Breast epithelium (tissue), 4 donors: Measurements from ENCODE around the gene CBLC. TPM values are rescaled to one million over a fixed set of nuclear protein-coding genes. Genes with fewer than 3 reads are reported as not detected.
A peak's percentile ranks its signal among the peaks of the same experiment; 100 is the strongest.

Experiments
- DNase-seq, 2 donors: peaks; one replicate each; pipeline ENCODE4 v3.0.0-alpha.2; 2019; ENCODE audit warnings: low spot score in 2 of 2
- H3K27ac ChIP-seq, 2 donors: fragments of 200-600 bp; sonication (generic) in 1 of 2; one replicate each; pipeline ENCODE4 v1.5.1; 2016 to 2019; ENCODE audit warnings: mild to moderate bottlenecking in 1 of 2
- H3K27me3 ChIP-seq, 2 donors: fragments of 200-600 bp; sonication (generic) in 1 of 2; one replicate each; pipeline versions ENCODE4 v1.5.1 to v1.6.0; 2017 to 2019; ENCODE audit warnings: control low read depth in 1 of 2, mild to moderate bottlenecking in 1 of 2
- H3K36me3 ChIP-seq: fragments of 200-600 bp; one replicate; pipeline ENCODE4 v1.5.1; 2019
- H3K4me1 ChIP-seq, 2 donors: fragments of 200-600 bp; sonication (generic); one replicate each; pipeline ENCODE4 v1.5.1; 2016 to 2019; ENCODE audit warnings: control low read depth in 1 of 2
- H3K4me3 ChIP-seq, 3 donors: fragments of 200-600 bp; sonication (generic); 1 replicate in 2 of 3; 2 replicates in 1 of 3; pipeline ENCODE4 v1.5.1; 2016 to 2019; ENCODE audit warnings: mild to moderate bottlenecking in 3 of 3, moderate library complexity in 2 of 3
- H3K9me3 ChIP-seq, 2 donors: fragments of 200-600 bp; sonication (generic) in 1 of 2; one replicate each; pipeline ENCODE4 v1.5.1; 2016 to 2019; ENCODE audit warnings: control low read depth in 1 of 2
- CTCF ChIP-seq, 3 donors: fragments of 450-650 bp; IDR thresholded peaks; one replicate each; pipeline ENCODE4 v1.5.1; 2016 to 2017; ENCODE audit warnings: antibody characterized with exemption in 3 of 3, mild to moderate bottlenecking in 3 of 3, moderate library complexity in 3 of 3
- POLR2A ChIP-seq: fragments of 450-650 bp; IDR thresholded peaks from one replicate; pipeline ENCODE4 v1.6.1; 2016; ENCODE audit warnings: antibody characterized with exemption, mild to moderate bottlenecking, moderate library complexity
- POLR2AphosphoS5 ChIP-seq, 3 donors: sonication (generic); formaldehyde crosslinking; IDR thresholded peaks; one replicate each; pipeline ENCODE4 v1.6.1; 2017; ENCODE audit warnings: antibody characterized with exemption in 3 of 3
- intact Hi-C: fragments of 100-400 bp; cut with DNase I; formaldehyde crosslinking; loops from one replicate; pipeline ENCODE4 v1.15.1; 2023; ENCODE audit warnings: low total_unique reads
- total RNA-seq, 3 donors: library from RNA; depleted of rRNA; stranded (reverse); fragments of >200 nt; gene quantifications; one replicate each; pipeline ENCODE4 v1.1.0, GENCODE V29; 2016

The CBLC gene
- total RNA-seq, 3 donors from 2014 or later: 15.7 to 18.1 TPM; not detected in 1

DNA sequence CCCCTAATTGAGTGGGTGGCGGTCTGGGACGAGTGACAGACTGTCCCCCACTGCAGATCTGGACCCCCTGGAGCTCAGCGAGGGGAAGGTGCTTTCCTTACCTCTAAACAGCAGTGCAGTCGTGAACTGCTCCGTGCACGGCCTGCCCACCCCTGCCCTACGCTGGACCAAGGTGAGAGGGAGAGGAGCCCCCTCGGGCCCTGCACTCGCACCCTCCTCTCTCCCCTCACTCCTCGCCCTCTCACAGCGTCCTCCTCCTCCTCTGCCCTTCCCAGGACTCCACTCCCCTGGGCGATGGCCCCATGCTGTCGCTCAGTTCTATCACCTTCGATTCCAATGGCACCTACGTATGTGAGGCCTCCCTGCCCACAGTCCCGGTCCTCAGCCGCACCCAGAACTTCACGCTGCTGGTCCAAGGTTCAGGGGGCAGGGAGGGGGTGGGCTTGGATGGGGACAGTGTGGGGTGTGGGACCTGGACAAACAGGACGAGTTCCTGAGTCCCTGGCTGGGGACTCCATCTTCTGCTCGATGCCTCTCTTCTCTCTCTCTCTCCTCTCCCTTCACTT lies 40.9 kb downstream of the CBLC start:
- H3K36me3 ChIP-seq: peaks cover 4% of the 10 kb centered on the region
- H3K9me3 ChIP-seq: no peaks in the 10 kb centered on the region
- intact Hi-C loops: loop anchor here (1.0 kb wide), 1 partner anchor 41 kb away; the partner anchor contains the start of gene CBLC
- no peak overlapping the region for H3K4me3 ChIP-seq
- no peak overlapping the region for H3K27ac ChIP-seq
- no peaks in the 10 kb centered on the region for H3K27me3 ChIP-seq
- H3K4me1 ChIP-seq: no peaks in the 10 kb centered on the region
- TF ChIP-seq POLR2AphosphoS5 (IDR thresholded peaks at IDR 0.05) (no peak), CTCF (IDR thresholded peaks at IDR 0.05) (no peak), POLR2A (no peak)
- DNase-seq: no peak

DNA sequence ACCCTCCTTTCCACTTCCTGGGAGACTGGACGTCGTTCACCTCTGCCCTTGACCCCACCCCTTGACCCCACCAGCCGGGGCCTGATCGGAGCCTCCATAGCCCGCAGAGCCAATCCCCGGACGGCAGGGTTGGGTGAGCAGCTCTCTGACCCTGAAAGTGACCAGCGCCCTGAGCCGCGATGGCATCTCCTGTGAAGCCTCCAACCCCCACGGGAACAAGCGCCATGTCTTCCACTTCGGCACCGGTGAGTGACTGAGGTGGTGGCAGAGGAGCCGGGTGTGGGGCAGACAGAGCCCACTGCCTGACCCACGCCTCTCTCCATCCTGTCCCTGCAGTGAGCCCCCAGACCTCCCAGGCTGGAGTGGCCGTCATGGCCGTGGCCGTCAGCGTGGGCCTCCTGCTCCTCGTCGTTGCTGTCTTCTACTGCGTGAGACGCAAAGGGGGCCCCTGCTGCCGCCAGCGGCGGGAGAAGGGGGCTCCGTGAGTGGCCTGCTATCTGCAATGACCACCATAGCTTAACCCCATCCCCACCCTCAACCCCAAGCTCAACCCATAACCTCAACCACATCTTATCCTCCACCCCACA lies 41.6 kb downstream of the CBLC start:
- no peak overlapping the region for H3K4me3 ChIP-seq
- DNase-seq: no peak
- intact Hi-C loops: no loop called here
- peaks cover 4% of the 10 kb centered on the region for H3K36me3 ChIP-seq
- no peaks in the 10 kb centered on the region for H3K9me3 ChIP-seq
- TF ChIP-seq POLR2A (no peak), POLR2AphosphoS5 (IDR thresholded peaks at IDR 0.05) (no peak), CTCF (IDR thresholded peaks at IDR 0.05) (no peak)
- no peaks in the 10 kb centered on the region for H3K27me3 ChIP-seq
- no peaks in the 10 kb centered on the region for H3K4me1 ChIP-seq
- no peak overlapping the region for H3K27ac ChIP-seq

DNA sequence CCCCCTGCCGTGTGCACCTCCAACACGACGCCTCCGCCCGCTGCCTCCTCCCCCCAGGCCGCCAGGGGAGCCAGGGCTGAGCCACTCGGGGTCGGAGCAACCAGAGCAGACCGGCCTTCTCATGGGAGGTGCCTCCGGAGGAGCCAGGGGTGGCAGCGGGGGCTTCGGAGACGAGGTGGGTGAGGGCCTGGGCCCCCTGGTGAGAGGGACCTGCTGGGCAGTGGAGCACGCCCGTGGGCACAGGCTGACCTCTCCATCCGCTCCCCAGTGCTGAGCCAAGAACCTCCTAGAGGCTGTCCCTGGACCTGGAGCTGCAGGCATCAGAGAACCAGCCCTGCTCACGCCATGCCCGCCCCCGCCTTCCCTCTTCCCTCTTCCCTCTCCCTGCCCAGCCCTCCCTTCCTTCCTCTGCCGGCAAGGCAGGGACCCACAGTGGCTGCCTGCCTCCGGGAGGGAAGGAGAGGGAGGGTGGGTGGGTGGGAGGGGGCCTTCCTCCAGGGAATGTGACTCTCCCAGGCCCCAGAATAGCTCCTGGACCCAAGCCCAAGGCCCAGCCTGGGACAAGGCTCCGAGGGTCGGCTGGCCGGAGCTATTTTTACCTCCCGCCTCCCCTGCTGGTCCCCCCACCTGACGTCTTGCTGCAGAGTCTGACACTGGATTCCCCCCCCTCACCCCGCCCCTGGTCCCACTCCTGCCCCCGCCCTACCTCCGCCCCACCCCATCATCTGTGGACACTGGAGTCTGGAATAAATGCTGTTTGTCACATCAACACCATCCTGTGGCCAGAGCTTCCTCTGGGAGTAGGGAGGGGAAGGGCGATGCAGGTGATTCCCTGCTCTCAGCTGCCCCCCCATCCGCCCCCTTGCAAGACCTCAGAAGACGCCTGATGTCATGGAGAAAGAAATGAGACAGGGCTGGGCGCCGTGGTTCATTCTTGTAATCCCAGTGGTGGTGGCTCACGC lies 43.2 kb downstream of the CBLC start:
- no peak for TF ChIP-seq POLR2A
- no peak for TF ChIP-seq CTCF (IDR thresholded peaks at IDR 0.05)
- TF ChIP-seq POLR2AphosphoS5 (IDR thresholded peaks at IDR 0.05): no peak
- H3K4me3 ChIP-seq: peak overlapping the region in 1 of 3 donors; percentile 0
- intact Hi-C loops: no loop called here
- DNase-seq: no peak
- H3K36me3 ChIP-seq: peaks cover 4% of the 10 kb centered on the region
- H3K27me3 ChIP-seq: no peaks in the 10 kb centered on the region
- no peaks in the 10 kb centered on the region for H3K9me3 ChIP-seq
- no peaks in the 10 kb centered on the region for H3K4me1 ChIP-seq
- H3K27ac ChIP-seq: peak overlapping the region in 1 of 2 donors; percentile 74

DNA sequence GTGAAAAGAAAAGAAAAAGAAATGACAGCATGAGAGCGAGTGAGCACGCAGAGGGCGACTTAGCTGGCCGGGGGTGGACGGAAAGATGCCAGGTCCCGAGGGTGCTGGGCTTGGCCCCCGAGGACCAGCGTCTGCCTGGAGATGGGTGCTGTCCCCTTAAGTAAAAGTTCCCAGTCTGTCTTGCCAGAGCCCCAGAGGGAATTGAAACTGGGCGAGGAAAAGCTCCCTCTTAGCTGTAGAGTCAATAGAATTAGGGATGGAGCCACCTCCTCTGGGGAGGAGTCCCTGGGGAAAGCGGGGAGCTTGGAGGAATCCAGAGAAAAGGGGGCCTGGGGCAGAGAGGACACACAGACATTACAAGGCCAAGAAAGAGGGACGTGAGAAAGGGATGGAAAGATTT lies 44.5 kb downstream of the CBLC start:
- peaks cover 4% of the 10 kb centered on the region for H3K36me3 ChIP-seq
- TF ChIP-seq CTCF (IDR thresholded peaks at IDR 0.05) (no peak), POLR2AphosphoS5 (IDR thresholded peaks at IDR 0.05) (no peak), POLR2A (no peak)
- no peaks in the 10 kb centered on the region for H3K4me1 ChIP-seq
- H3K27ac ChIP-seq: no peak overlapping the region
- H3K9me3 ChIP-seq: no peaks in the 10 kb centered on the region
- H3K27me3 ChIP-seq: no peaks in the 10 kb centered on the region
- intact Hi-C loops: no loop called here
- DNase-seq: no peak
- H3K4me3 ChIP-seq: no peak overlapping the region
